ENCODE results near the gene SEMA5A. TPM values are rescaled to one million over a fixed set of nuclear protein-coding genes. Genes with fewer than 3 reads are reported as not detected.

SEMA5A gene
- total RNA-seq, 1 donor from 2014 or later: 13.8 TPM

DNA sequence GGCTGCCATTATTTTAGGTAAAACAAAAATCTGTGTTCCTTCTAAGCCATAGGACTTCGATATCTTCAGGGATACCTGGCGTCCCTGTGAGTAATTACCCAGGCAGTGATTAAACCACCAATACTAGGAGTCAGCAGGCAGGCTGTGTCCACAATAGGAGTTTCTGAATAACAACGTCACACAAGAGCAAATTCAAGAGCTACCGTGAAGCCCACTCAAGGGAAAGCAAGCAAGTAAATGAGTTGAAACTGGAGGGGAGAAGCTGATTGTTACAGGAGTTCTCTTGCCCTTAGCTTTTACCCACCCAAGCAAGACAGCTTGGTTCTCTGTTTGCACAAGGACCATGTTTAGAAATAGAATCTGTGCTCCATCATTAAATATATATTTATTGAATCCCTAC lies 50.8 kb downstream of the SEMA5A start:
- H3K9ac ChIP-seq (ENCODE audit: low read length): no peak overlapping the region
- Mint-ChIP-seq H3K9me3 (ENCODE audit: unreplicated experiment) (peaks cover 2% of the 10 kb centered on the region), H3K4me3 (ENCODE audit: unreplicated experiment) (no peak overlapping the region), H3K27ac (ENCODE audit: unreplicated experiment) (no peak overlapping the region), H3K27me3 (ENCODE audit: low read depth, unreplicated experiment) (no peaks in the 10 kb centered on the region), H3K4me1 (ENCODE audit: low read depth, unreplicated experiment) (no peaks in the 10 kb centered on the region), H3K36me3 (ENCODE audit: low read depth, unreplicated experiment) (no peaks in the 10 kb centered on the region)
- H4K20me1 ChIP-seq (ENCODE audit: insufficient read depth, low read length): no peaks in the 10 kb centered on the region
- TF ChIP-seq, protein P1, sequence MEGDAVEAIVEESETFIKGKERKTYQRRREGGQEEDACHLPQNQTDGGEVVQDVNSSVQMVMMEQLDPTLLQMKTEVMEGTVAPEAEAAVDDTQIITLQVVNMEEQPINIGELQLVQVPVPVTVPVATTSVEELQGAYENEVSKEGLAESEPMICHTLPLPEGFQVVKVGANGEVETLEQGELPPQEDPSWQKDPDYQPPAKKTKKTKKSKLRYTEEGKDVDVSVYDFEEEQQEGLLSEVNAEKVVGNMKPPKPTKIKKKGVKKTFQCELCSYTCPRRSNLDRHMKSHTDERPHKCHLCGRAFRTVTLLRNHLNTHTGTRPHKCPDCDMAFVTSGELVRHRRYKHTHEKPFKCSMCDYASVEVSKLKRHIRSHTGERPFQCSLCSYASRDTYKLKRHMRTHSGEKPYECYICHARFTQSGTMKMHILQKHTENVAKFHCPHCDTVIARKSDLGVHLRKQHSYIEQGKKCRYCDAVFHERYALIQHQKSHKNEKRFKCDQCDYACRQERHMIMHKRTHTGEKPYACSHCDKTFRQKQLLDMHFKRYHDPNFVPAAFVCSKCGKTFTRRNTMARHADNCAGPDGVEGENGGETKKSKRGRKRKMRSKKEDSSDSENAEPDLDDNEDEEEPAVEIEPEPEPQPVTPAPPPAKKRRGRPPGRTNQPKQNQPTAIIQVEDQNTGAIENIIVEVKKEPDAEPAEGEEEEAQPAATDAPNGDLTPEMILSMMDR (IDR thresholded peaks at IDR 0.05; ENCODE audit: insufficient read depth, low read depth, low read length): no peak
- no peak for TF ChIP-seq EZH2 (IDR thresholded peaks at IDR 0.05; ENCODE audit: insufficient read depth, low read length)
- no peaks in the 10 kb centered on the region for H3K9me3 ChIP-seq (ENCODE audit: insufficient read depth, low read depth, low read length)
- no peak overlapping the region for H3K27ac ChIP-seq (ENCODE audit: low read depth, low read length)
- H3K27me3 ChIP-seq (ENCODE audit: insufficient read depth, low read length): no peaks in the 10 kb centered on the region
- no peaks in the 10 kb centered on the region for H3K4me1 ChIP-seq (ENCODE audit: insufficient read depth, low read length)
- H2AFZ ChIP-seq (ENCODE audit: low read depth, low read length): no peak overlapping the region
- no peaks in the 10 kb centered on the region for H3K36me3 ChIP-seq (ENCODE audit: insufficient read depth, low read length)
- H3K4me3 ChIP-seq (ENCODE audit: insufficient read depth, low read depth, low read length): no peak overlapping the region
- peak; percentile 34 for FAIRE-seq
- no peak for DNase-seq (ENCODE audit: low read depth)
- H3K4me2 ChIP-seq (ENCODE audit: low read length): no peak overlapping the region
- no peaks in the 10 kb centered on the region for H3K79me2 ChIP-seq (ENCODE audit: insufficient read depth, low read length)

DNA sequence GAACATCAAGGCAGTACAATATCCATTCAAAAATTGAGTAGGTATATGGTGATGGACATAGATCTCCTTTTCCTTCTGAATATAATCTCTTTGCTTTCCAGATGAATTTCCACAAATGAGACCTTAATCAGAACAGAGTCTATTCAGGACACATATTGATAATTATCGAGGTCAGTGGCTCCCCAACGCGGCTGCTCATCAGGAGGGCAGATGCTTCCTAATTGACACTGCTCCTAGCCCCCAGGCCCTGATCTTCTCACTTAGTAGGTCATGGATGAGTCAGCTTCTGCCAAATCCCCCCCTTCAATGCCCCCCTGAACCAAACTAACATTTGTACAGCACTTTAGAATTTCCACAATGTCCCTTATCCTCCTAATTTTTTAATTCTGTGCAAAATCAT lies 51.6 kb downstream of the SEMA5A start:
- no peaks in the 10 kb centered on the region for H3K36me3 ChIP-seq (ENCODE audit: insufficient read depth, low read length)
- no peaks in the 10 kb centered on the region for H3K27me3 Mint-ChIP-seq (ENCODE audit: low read depth, unreplicated experiment)
- DNase-seq (ENCODE audit: low read depth): no peak
- FAIRE-seq: no peak
- H3K27ac ChIP-seq (ENCODE audit: low read depth, low read length): no peak overlapping the region
- no peak overlapping the region for H2AFZ ChIP-seq (ENCODE audit: low read depth, low read length)
- no peaks in the 10 kb centered on the region for H3K79me2 ChIP-seq (ENCODE audit: insufficient read depth, low read length)
- no peak overlapping the region for H3K4me3 Mint-ChIP-seq (ENCODE audit: unreplicated experiment)
- H3K9me3 ChIP-seq (ENCODE audit: insufficient read depth, low read depth, low read length): no peaks in the 10 kb centered on the region
- no peaks in the 10 kb centered on the region for H3K4me1 ChIP-seq (ENCODE audit: insufficient read depth, low read length)
- H3K9ac ChIP-seq (ENCODE audit: low read length): no peak overlapping the region
- H3K4me1 Mint-ChIP-seq (ENCODE audit: low read depth, unreplicated experiment): no peaks in the 10 kb centered on the region
- no peak overlapping the region for H3K4me2 ChIP-seq (ENCODE audit: low read length)
- no peaks in the 10 kb centered on the region for H3K27me3 ChIP-seq (ENCODE audit: insufficient read depth, low read length)
- H3K4me3 ChIP-seq (ENCODE audit: insufficient read depth, low read depth, low read length): no peak overlapping the region
- H3K9me3 Mint-ChIP-seq (ENCODE audit: unreplicated experiment): peaks cover 2% of the 10 kb centered on the region
- H4K20me1 ChIP-seq (ENCODE audit: insufficient read depth, low read length): no peaks in the 10 kb centered on the region
- H3K36me3 Mint-ChIP-seq (ENCODE audit: low read depth, unreplicated experiment): no peaks in the 10 kb centered on the region
- TF ChIP-seq, protein P1 (IDR thresholded peaks at IDR 0.05; ENCODE audit: insufficient read depth, low read depth, low read length): no peak
- H3K27ac Mint-ChIP-seq (ENCODE audit: unreplicated experiment): no peak overlapping the region

DNA sequence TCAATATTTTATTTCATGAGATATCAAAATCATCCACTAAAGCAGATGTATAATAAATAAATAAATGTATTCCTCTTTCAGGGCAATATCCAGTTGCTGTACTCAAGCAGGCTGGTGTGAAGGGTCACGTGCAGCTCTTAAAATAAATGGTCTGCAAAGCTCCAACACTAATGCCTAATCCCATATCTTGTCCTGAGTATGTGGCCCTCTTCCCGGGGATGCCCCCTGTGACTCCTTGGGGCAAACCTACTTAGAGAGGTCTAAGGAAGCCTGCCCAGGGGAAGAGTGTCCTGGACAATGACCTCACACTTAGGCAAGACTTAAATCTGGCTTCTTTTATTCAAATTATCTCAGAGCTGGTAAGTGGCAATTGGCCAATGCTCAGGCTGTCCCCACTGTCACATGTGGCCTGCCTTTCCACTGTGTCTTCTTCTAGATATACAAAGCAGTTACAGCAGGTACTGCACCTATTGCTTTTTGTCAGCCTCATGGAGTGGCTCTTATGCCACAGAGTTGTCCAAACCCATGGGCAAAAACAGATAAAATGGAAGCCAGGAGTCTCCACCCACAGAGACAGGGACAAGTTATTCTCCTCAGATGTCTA lies 55.3 kb downstream of the SEMA5A start:
- Histone ChIP-seq H3K9ac (ENCODE audit: low read length) (no peak overlapping the region), H3K27me3 (ENCODE audit: insufficient read depth, low read length) (no peaks in the 10 kb centered on the region), H3K79me2 (ENCODE audit: insufficient read depth, low read length) (no peaks in the 10 kb centered on the region), H3K9me3 (ENCODE audit: insufficient read depth, low read depth, low read length) (no peaks in the 10 kb centered on the region), H4K20me1 (ENCODE audit: insufficient read depth, low read length) (no peaks in the 10 kb centered on the region), H3K4me3 (ENCODE audit: insufficient read depth, low read depth, low read length) (no peak overlapping the region), H3K4me2 (ENCODE audit: low read length) (no peak overlapping the region), H3K4me1 (ENCODE audit: insufficient read depth, low read length) (no peaks in the 10 kb centered on the region), H2AFZ (ENCODE audit: low read depth, low read length) (no peak overlapping the region), H3K27ac (ENCODE audit: low read depth, low read length) (no peak overlapping the region), H3K36me3 (ENCODE audit: insufficient read depth, low read length) (no peaks in the 10 kb centered on the region)
- Mint-ChIP-seq H3K36me3 (ENCODE audit: low read depth, unreplicated experiment) (no peaks in the 10 kb centered on the region), H3K27ac (ENCODE audit: unreplicated experiment) (no peak overlapping the region), H3K4me1 (ENCODE audit: low read depth, unreplicated experiment) (no peaks in the 10 kb centered on the region), H3K4me3 (ENCODE audit: unreplicated experiment) (no peak overlapping the region), H3K27me3 (ENCODE audit: low read depth, unreplicated experiment) (no peaks in the 10 kb centered on the region), H3K9me3 (ENCODE audit: unreplicated experiment) (no peaks in the 10 kb centered on the region)
- DNase-seq (ENCODE audit: low read depth): no peak
- TF ChIP-seq, protein P1 (IDR thresholded peaks at IDR 0.05; ENCODE audit: insufficient read depth, low read depth, low read length): no peak
- no peak for TF ChIP-seq EZH2 (IDR thresholded peaks at IDR 0.05; ENCODE audit: insufficient read depth, low read length)
- no peak for FAIRE-seq

All from astrocyte (in vitro differentiated cells and primary cell).